K562 (cell line): Measurements from ENCODE around the gene VWA5B1. TPM values are rescaled to one million over a fixed set of nuclear protein-coding genes. Genes with fewer than 3 reads are reported as not detected.

Experiments
- ATAC-seq: fragments of 200-7000 bp; cut with Tn5 transposase; 3 replicates; pipeline ENCODE4 v1.9.1; 2020; ENCODE audit warnings: moderate library complexity
- BruUV-seq: library from RNA; stranded (reverse); fragments of 400-500 nt; replicated peaks from 2 replicates; lab custom pipeline; 2021; lab: Mats Ljungman, UMichigan
- CTCF ChIA-PET: fragments of 300-600 bp; formaldehyde crosslinking; extraction: SDS; loops from one replicate; lab custom pipeline; 2021; ENCODE audit warnings: low intra/inter-chr PET ratio; lab: Yijun Ruan, JAX
- POLR2A ChIA-PET: fragments of 300-600, 350-650 bp; sonication (Branson Sonifier 250); formaldehyde crosslinking; extraction: SDS; loops from one replicate; lab custom pipeline; 2021; ENCODE audit warnings: antibody characterized with exemption, inconsistent platforms; lab: Yijun Ruan, JAX
- DNase-seq, 4 experiments: peaks; one replicate each; pipeline versions ENCODE4 v3.0.0 to v3.0.0-alpha.2; 2011 to 2018; ENCODE audit warnings: low spot score in 3 of 4, mixed read lengths in 3 of 4; ENCODE audit errors: extremely low read depth in 1 of 4
- FAIRE-seq: peaks from 2 replicates; lab custom pipeline; 2011; peaks lifted over from hg19 to GRCh38; lab: Jason Lieb, UNC
- H2AFZ ChIP-seq: 2 replicates; pipeline ENCODE4 v1.6.0; 2011; ENCODE audit warnings: low read depth, low read length, control low read depth, inconsistent platforms
- H3K27ac ChIP-seq: fragments of 200-600 bp; 3 replicates; pipeline ENCODE4 v1.8.0; 2011; ENCODE audit warnings: low read depth, mild to moderate bottlenecking, control low read depth, inconsistent platforms, low read length, moderate library complexity, mixed read lengths; ENCODE audit errors: extremely low read depth
- H3K27me3 ChIP-seq, 2 experiments: fragments of 300-600 bp in 1 of 2; 2 replicates in 1 of 2; 3 replicates in 1 of 2; pipeline versions ENCODE4 v1.6.0 to v1.8.0; 2011; ENCODE audit warnings: inconsistent platforms in 2 of 2, low read length in 2 of 2, mild to moderate bottlenecking in 1 of 2, mixed read lengths in 1 of 2, moderate library complexity in 1 of 2; ENCODE audit not compliant: control insufficient read depth in 2 of 2, insufficient read depth in 2 of 2
- H3K36me3 ChIP-seq: fragments of 300-600 bp; 3 replicates; pipeline ENCODE4 v1.8.0; 2011; ENCODE audit warnings: mild to moderate bottlenecking, low read length, inconsistent platforms; ENCODE audit not compliant: control insufficient read depth, insufficient read depth
- H3K4me1 ChIP-seq, 2 experiments: fragments of 200-600 bp in 1 of 2; replicated peaks in 1 of 2; 2 replicates in 1 of 2; 3 replicates in 1 of 2; pipeline versions ENCODE4 v1.5.1 to v1.8.0; 2011; ENCODE audit warnings: inconsistent platforms in 2 of 2, low read length in 2 of 2, mild to moderate bottlenecking in 1 of 2, mixed read lengths in 1 of 2, moderate library complexity in 1 of 2; ENCODE audit not compliant: control insufficient read depth in 2 of 2, insufficient read depth in 2 of 2
- H3K4me2 ChIP-seq: 2 replicates; pipeline ENCODE4 v1.6.1; 2011; ENCODE audit warnings: low read length, control low read depth, inconsistent platforms, mixed read lengths; ENCODE audit not compliant: insufficient read depth
- H3K4me3 ChIP-seq: fragments of 200-600 bp; sonication (generic), shearing (Covaris generic); 2 replicates; pipeline ENCODE4 v1.5.1; 2016; ENCODE audit warnings: control low read depth, inconsistent platforms
- H3K79me2 ChIP-seq: fragments of 200-600 bp; 3 replicates; pipeline ENCODE4 v1.8.0; 2011; ENCODE audit warnings: low read length, inconsistent platforms; ENCODE audit not compliant: control insufficient read depth, insufficient read depth
- H3K9ac ChIP-seq, 2 experiments: 2 replicates each; pipeline versions ENCODE4 v1.6.0 to v1.6.1; 2011; ENCODE audit warnings: low read depth in 2 of 2, low read length in 2 of 2, control low read depth in 1 of 2, inconsistent platforms in 1 of 2, mild to moderate bottlenecking in 1 of 2, mixed read lengths in 1 of 2; ENCODE audit not compliant: insufficient read depth in 1 of 2
- H3K9me1 ChIP-seq: one replicate; pipeline ENCODE4 v1.6.0; 2011; ENCODE audit warnings: inconsistent platforms, mild to moderate bottlenecking, low read length, moderate library complexity; ENCODE audit not compliant: control insufficient read depth, insufficient read depth
- H3K9me3 ChIP-seq: replicated peaks from 2 replicates; pipeline ENCODE4 v1.5.1; 2011; ENCODE audit warnings: low read depth, low read length, inconsistent platforms; ENCODE audit not compliant: control insufficient read depth, insufficient read depth
- H4K20me1 ChIP-seq: replicated peaks from 2 replicates; pipeline ENCODE4 v1.6.1; 2011; ENCODE audit warnings: low read length, inconsistent platforms, mixed read lengths; ENCODE audit not compliant: control insufficient read depth, insufficient read depth
- CREB3L1 ChIP-seq: fragments of 450-650 bp; IDR thresholded peaks from 2 replicates; pipeline ENCODE4 v1.6.1; 2014; ENCODE audit warnings: low read depth, mild to moderate bottlenecking, moderate library complexity, borderline replicate concordance
- EZH2 ChIP-seq: IDR thresholded peaks from 2 replicates; pipeline ENCODE4 v1.6.1; 2012; ENCODE audit warnings: low read depth, mild to moderate bottlenecking, inconsistent platforms, low read length, borderline replicate concordance
- GABPA ChIP-seq: fragments of 200-800 bp; sonication (Bioruptor generic); conservative IDR thresholded peaks from 2 replicates; pipeline ENCODE4 v1.6.1; 2016; ENCODE audit warnings: low read depth, missing genetic modification characterization, missing compliant biosample characterization
- GATAD2B ChIP-seq: fragments of 450-650 bp; IDR thresholded peaks from 2 replicates; pipeline ENCODE4 v1.6.1; 2017; ENCODE audit warnings: mild to moderate bottlenecking, borderline replicate concordance
- KLF1 ChIP-seq: fragments of 450-650 bp; IDR thresholded peaks from 2 replicates; pipeline ENCODE4 v1.6.1; 2016; ENCODE audit warnings: missing genetic modification characterization, missing compliant biosample characterization
- MBD1 ChIP-seq: fragments of 250-450 bp; sonication (Bioruptor Pico); IDR thresholded peaks from 2 replicates; pipeline ENCODE4 v1.8.0; 2022; ENCODE audit warnings: inconsistent platforms
- RB1 ChIP-seq: fragments of 450-650 bp; IDR thresholded peaks from 2 replicates; pipeline ENCODE4 v1.6.1; 2017; ENCODE audit warnings: low read depth, mild to moderate bottlenecking
- RHOXF2B ChIP-seq: fragments of 250-450 bp; sonication (Bioruptor Pico); conservative IDR thresholded peaks from 2 replicates; pipeline ENCODE4 v1.5.1; 2021
- SETDB1 ChIP-seq: IDR thresholded peaks from one replicate; pipeline ENCODE4 v1.6.1; 2012; ENCODE audit warnings: low read length, control low read depth, inconsistent platforms
- ZSCAN32 ChIP-seq: fragments of 450-650 bp; formaldehyde crosslinking; IDR thresholded peaks from 2 replicates; pipeline ENCODE4 v1.4.0; 2020; ENCODE audit warnings: mild to moderate bottlenecking, moderate library complexity
- WGBS: fragments of 100-300 bp; shearing (Covaris generic); methylation state at CpG from one replicate; pipeline ENCODE4 v1.1.6; 2016; ENCODE audit warnings: low coverage, mixed read lengths; ENCODE audit not compliant: insufficient coverage; ENCODE audit errors: missing lambda C conversion rate; 5-methylcytosine and 5-hydroxymethylcytosine counted together
- in situ Hi-C: fragments of 300-500 bp; cut with MboI; formaldehyde crosslinking; loops from 4 replicates; pipeline ENCODE4 v1.15.0; 2018; ENCODE audit warnings: inconsistent platforms, mixed read lengths
- intact Hi-C: fragments of 100-400 bp; cut with micrococcal nuclease; formaldehyde crosslinking; loops from 2 replicates; pipeline ENCODE4 v1.14.2; 2022
- polyA plus RNA-seq, 8 experiments: library from polyadenylated mRNA; depleted of rRNA in 4 of 8; stranded (reverse) in 5 of 8; unstranded in 3 of 8; fragments of >200 nt; fragmentation: Nextera tagmentation in 2 of 8; fragmentation: Illumina TruSeq in 1 of 8; extraction: Ambion mirVana in 2 of 8; extraction: Trizol in 1 of 8; gene quantifications; 2 replicates each; pipeline versions ENCODE4 v1.2.1 to v1.2.3, GENCODE V29; 2011 to 2014; ENCODE audit warnings: inconsistent platforms in 1 of 8, missing spikeins in 1 of 8
- total RNA-seq, 7 experiments: library from RNA; depleted of rRNA in 6 of 7; stranded (reverse); fragments of >200 nt in 6 of 7; fragmentation: Illumina TruSeq in 2 of 7; extraction: Trizol in 2 of 7; gene quantifications; 2 replicates each; pipeline versions ENCODE4 v1.2.1 to v1.2.3, GENCODE V29; 2011 to 2021; ENCODE audit warnings: low replicate concordance in 1 of 7
- TF ChIP-seq, protein P1 (sequence below): fragments of 450-650 bp; IDR thresholded peaks from 2 replicates; pipeline ENCODE4 v1.6.1; 2018; ENCODE audit warnings: mild to moderate bottlenecking, low read depth; ENCODE audit not compliant: partially characterized antibody
- TF ChIP-seq, protein P2 (sequence below): fragments of 450-650 bp; conservative IDR thresholded peaks from 2 replicates; pipeline ENCODE4 v1.6.1; 2016; ENCODE audit warnings: missing genetic modification characterization, low read depth, mild to moderate bottlenecking, control low read depth, missing compliant biosample characterization
- TF ChIP-seq, protein P3 (sequence below): fragments of 250-450 bp; sonication (Bioruptor Pico); IDR thresholded peaks from 2 replicates; pipeline ENCODE4 v1.4.0; 2020; ENCODE audit warnings: borderline replicate concordance

The VWA5B1 gene
- total and polyA plus RNA-seq, 9 of the 15 experiments (the other 6 are each of a cell fraction or from before 2014, with no cell fraction given): not detected

DNA sequence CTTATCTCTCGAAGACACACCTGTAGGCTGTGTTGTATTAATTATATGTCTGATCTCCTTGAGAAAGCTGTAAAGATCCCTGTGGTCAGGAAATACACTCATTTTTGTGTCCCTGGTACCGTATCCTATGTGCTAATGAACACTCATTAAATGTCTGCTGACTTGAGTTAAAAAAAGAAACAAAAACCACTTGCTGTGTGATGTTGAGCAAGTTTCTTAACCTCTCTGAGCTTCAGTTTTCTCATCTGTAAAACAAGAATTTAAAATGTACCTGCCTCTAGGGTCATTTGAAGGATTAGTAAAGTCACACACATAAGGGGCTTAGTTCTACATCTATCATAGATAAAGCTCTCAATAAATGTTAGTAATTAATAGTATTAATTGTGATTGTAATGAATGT, 91.3 kb downstream of the VWA5B1 start (continued):
- TF ChIP-seq, protein P1, sequence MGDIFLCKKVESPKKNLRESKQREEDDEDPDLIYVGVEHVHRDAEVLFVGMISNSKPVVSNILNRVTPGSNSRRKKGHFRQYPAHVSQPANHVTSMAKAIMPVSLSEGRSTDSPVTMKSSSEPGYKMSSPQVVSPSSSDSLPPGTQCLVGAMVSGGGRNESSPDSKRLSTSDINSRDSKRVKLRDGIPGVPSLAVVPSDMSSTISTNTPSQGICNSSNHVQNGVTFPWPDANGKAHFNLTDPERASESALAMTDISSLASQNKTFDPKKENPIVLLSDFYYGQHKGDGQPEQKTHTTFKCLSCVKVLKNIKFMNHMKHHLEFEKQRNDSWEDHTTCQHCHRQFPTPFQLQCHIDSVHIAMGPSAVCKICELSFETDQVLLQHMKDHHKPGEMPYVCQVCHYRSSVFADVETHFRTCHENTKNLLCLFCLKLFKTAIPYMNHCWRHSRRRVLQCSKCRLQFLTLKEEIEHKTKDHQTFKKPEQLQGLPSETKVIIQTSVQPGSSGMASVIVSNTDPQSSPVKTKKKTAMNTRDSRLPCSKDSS: no peak
- TF ChIP-seq KLF1 (tag) (no peak), ZSCAN32 (CRISPR knock-in tag) (no peak), RHOXF2B (CRISPR knock-in tag) (no peak)

- no peaks in the 10 kb centered on the region for H3K4me1 ChIP-seq
- TF ChIP-seq EZH2 (no peak), CREB3L1 (no peak), RB1 (no peak), GABPA (tag) (no peak), SETDB1 (no peak), MBD1 (CRISPR knock-in tag) (no peak), GATAD2B (no peak)
- TF ChIP-seq, protein P2, sequence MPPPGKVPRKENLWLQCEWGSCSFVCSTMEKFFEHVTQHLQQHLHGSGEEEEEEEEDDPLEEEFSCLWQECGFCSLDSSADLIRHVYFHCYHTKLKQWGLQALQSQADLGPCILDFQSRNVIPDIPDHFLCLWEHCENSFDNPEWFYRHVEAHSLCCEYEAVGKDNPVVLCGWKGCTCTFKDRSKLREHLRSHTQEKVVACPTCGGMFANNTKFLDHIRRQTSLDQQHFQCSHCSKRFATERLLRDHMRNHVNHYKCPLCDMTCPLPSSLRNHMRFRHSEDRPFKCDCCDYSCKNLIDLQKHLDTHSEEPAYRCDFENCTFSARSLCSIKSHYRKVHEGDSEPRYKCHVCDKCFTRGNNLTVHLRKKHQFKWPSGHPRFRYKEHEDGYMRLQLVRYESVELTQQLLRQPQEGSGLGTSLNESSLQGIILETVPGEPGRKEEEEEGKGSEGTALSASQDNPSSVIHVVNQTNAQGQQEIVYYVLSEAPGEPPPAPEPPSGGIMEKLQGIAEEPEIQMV (tag): no peak
- TF ChIP-seq, protein P3, sequence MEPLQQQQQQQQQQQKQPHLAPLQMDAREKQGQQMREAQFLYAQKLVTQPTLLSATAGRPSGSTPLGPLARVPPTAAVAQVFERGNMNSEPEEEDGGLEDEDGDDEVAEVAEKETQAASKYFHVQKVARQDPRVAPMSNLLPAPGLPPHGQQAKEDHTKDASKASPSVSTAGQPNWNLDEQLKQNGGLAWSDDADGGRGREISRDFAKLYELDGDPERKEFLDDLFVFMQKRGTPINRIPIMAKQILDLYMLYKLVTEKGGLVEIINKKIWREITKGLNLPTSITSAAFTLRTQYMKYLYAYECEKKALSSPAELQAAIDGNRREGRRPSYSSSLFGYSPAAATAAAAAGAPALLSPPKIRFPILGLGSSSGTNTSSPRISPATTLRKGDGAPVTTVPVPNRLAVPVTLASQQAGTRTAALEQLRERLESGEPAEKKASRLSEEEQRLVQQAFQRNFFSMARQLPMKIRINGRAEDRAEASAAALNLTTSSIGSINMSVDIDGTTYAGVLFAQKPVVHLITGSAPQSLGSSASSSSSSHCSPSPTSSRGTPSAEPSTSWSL (CRISPR knock-in tag): no peak
Observed at GRCh38 chr1:20382711-20383110, 92.0 kb downstream of the VWA5B1 start.

More at GRCh38 chr1:20382711-20383110, 92.0 kb downstream of the VWA5B1 start:
- H4K20me1 ChIP-seq: peaks cover 5% of the 10 kb centered on the region
- H3K27ac ChIP-seq: no peak overlapping the region
- no peak overlapping the region for H2AFZ ChIP-seq
- BruUV-seq: no TSS peak
- H3K9ac ChIP-seq: no peak overlapping the region
- no peaks in the 10 kb centered on the region for H3K9me3 ChIP-seq
- H3K79me2 ChIP-seq: no peaks in the 10 kb centered on the region
- DNase-seq (no peak), FAIRE-seq (no peak), ATAC-seq (no peak)
- POLR2A ChIA-PET: interaction anchor here (0.9 kb wide), 1 partner anchor 15 kb away, joined by 3 read pairs; no protein-coding TSS in a partner anchor
- H3K4me3 ChIP-seq: no peak overlapping the region
- no peaks in the 10 kb centered on the region for H3K36me3 ChIP-seq
- CTCF ChIA-PET: no interaction called here
- 2% methylated on average over 8 of the region's 8 CpGs for WGBS
- intact Hi-C loops (no loop called here), in situ Hi-C loops (no loop called here)
- no peak overlapping the region for H3K4me2 ChIP-seq
- H3K9me1 ChIP-seq: no peaks in the 10 kb centered on the region
- peaks cover 9 to 33% of the 10 kb centered on the region in 2 experiments for H3K27me3 ChIP-seq
